M059J (cell line): Measurements from ENCODE around the gene COL20A1. TPM values are rescaled to one million over a fixed set of nuclear protein-coding genes. Genes with fewer than 3 reads are reported as not detected.

Experiments used
- DNase-seq: peaks from one replicate; pipeline ENCODE4 v3.0.0-alpha.2; 2012; ENCODE audit warnings: low read depth
- total RNA-seq: library from RNA; depleted of rRNA; stranded (reverse); fragments of >200 nt; shearing (Covaris generic); gene quantifications from 2 replicates; pipeline ENCODE4 v1.2.3, GENCODE V29; 2014

Gene COL20A1
- total RNA-seq, 1 experiment from 2014 or later = not detected

DNA sequence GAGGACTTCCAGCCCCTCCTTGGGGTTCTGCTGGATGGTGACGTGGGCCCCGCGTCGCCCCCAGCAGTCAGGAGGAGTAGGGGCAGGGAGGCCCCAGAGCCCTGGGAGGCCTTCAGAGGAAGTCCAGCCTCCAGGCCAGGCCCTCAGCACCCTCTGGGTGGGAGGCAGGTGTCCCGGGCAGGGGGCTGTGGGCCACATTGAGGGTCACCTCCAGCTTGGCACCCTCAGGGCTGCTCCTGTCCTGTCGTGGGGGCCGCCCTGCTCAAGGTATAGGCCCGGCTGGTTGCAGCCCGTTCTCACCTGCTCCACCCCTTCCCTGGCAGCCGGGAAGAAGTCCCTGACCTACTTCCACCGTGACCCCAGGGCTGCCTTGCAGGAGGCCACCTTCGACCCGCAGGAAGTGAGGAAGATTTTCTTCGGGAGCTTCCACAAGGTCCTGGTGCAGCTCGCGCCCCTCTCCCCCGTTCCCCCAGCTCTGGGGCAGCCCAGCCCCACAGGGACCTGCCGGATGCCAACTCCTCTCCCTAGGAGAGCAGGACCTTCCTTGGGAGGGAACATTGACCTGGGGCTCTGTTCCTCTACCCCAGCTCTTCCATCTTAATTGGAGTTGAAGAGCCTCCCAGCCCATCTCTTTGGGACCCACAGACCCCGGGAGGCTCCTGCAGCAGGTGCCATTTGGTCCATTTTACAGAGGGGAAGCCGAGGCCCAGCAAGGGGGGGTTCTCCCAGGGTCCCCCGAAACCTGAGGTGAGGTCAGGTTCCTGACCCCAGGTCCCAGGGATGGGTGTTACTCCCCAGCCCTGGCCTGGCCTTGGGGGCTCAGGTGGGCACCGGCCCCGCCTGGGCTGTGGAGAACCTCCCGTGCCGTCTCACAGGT, 26.4 kb downstream of the COL20A1 start:
- no peak for DNase-seq

- DNase-seq = no peak
These were observed 27.1 kb downstream of the COL20A1 start for GRCh38 chr20:63320041-63320511.

- DNase-seq = no peak
These were observed 27.7 kb downstream of the COL20A1 start for GRCh38 chr20:63320616-63321147.

DNA sequence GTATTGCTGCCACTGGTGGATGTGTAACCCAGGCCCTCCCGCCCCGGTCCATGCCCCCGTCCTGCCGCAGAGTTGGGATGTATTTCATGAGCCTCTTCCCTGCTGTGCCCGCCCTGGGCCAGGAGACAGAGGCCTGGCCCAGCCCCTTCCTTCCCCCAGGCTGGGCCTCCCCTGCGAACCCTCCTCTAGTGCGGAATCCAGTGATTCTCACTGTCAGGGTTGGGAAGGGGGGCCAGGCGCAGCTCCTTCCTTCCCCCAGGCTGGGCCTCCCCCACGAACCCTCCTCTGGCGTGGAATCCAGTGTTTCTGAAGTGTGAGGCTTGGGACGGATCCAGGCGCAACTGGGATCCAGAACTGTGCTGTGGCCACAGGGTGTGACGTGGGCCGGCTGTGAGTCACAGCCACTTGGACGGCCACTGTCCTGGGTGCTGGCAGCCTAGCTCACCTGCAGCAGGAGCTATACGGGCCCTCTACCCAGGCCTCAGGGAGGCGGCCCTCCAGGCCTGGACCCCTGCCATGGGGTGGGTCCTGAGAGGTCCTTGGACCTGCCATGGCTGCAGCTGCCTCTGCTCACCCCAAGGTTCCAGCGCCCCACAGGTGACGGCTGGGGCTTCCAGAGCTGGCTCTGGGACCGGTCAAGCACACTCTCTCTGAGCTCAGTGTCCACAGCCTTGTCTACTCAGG, 28.3 kb downstream of the COL20A1 start:
- DNase-seq = peak; percentile 50

- no peak for DNase-seq
These were observed 29.4 kb downstream of the COL20A1 start for GRCh38 chr20:63322146-63322932.

DNA sequence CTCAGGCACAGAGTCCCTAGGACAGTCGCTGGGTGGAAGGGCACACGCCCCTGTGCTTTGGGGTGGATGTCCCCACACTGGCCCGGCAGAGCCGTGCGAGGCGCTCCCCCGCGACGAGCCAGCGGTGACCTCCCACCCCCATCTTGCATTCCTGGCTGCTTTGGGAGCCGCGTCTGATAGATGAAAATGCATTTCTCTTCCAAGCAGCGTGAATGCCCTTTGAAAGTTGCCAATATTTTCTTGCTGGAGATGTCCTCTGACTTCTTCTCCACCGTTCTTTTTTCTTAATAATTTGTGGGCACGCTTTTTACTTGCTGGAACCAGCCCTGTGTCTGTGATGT, 29.9 kb downstream of the COL20A1 start:
- no peak for DNase-seq

DNA sequence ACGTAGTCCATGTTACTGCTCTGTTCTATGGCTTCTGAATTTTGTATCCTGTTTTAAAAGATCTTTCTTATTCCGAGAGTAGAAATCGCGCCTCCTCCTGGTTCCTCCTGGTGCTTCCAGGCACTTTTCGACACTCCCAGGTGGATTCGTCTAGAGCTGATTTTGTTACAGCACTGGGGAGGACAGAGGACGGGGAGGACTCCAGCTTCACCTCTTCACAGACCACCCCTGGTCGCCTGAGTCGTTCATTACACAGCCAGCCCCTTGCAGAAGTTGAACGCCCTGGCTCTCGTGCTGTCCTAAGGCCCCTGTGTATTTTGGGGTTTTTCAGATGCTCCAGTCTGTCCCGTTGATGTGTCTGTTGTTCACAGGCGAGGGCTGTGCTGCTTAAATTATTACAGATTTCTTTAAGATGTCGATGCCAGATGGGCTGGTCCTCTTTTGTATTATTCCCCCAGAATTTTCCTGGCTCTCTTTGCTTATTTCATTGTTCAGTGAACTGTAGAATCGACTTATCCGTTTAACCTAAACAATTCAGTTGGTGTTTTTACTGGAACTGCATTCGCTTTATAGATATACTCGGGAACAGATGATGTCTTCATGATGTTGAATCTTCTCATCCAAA, 30.5 kb downstream of the COL20A1 start:
- DNase-seq = no peak

- DNase-seq = no peak
These were observed 32.1 kb downstream of the COL20A1 start for GRCh38 chr20:63325021-63325471.

- no peak for DNase-seq
These were observed 32.7 kb downstream of the COL20A1 start for GRCh38 chr20:63325554-63326313.

GRCh38 chr20:63326314-63327230, 33.6 kb downstream of the COL20A1 start:
- no peak for DNase-seq

GRCh38 chr20:63327231-63327745, 34.3 kb downstream of the COL20A1 start:
- DNase-seq = no peak

DNA sequence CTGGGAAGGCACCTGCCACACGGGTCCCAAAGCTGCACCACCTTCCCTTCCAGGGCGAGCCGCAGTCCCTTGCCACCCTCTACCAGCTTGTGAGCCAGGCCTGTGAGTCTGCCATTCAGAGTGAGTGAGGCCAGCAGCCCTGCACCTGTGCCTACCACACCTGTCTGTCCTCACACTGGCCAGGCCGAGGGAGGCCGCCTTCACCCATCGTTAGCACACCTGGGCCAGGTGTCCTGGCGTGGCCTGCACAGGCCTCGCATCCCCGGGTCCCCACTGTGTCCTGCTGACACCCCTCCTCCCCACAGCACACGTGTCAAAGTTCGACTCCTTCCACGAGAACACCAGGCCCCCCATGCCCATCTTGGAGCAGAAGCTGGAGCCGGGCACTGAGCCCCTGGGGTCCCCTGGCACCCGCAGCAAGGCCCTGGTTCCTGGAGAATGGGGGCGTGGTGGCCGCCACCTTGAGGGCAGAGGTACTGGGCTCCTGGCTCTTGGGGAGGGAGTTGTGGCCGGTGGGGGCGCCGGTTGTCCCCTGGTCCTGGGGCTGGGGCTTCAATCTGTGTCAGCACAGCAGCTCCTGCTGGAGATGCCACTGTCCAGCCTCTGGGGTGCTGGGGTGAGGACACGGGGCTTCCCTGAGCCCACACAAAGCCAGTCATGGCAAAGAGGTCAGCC, 35.2 kb downstream of the COL20A1 start:
- DNase-seq = no peak

DNA sequence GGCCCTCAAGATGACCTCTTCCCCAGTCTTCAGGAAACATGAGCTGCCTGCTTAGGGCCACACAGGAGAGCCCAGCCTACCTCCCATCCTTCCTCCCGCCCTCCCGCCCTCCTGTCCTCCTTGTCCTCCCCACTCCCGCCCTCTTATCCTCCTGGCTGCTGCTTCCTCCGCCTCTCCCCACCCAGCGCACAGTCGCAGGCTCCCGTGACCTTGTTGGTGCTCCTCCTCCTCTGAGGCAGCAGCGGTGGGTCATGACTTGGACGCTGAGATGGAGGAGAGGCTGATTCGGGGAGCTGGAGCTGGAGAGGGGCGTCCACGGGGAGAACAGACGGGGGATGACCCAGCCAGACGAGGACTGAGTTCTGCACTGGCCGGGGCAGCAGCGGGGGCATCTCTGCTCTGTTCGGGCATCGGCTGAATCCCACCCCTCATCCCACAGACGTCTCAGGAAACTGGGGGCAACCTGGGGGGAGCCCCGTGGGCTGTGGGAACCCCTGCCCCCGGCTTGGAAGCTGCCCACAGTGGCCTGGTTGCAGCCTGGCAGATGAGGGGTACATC, 35.8 kb downstream of the COL20A1 start:
- DNase-seq = no peak

DNA sequence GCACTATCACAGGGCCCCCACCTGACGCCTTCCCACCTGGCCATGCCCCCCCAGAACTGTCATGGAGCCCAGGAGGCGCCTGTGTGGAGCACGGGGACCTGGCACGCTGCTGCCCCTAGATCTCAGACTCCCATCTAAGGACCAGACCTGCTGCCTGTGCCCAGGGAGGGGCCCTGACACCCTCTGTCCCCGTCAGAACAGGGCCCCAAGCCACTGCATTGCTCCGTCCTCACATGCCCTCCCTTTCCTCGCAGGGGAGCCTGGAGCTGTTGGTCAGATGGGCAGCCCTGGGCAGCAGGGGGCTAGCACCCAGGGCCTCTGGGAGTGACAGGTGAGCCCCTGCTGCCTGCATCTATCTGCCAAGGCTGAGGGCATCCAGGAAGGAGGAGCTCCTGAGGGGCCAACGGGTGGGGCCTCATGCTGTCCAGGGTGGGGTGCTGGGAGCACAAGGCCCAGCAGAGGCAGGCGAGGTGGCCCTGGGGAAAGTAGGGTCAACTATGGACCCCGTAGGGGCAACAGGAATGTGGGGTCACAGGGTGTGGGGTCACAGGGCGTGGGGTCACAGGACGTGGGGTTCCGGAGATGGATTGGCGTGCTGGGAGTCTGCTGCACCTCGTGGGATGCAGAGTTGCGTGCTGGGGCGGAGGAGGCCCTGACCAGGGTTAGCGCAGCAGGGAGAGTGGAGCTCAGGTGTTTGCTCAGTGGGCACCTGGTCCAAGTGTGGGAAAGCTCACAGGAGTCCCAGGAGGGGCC, 36.5 kb downstream of the COL20A1 start:
- no peak for DNase-seq

- no peak for DNase-seq
These were observed 37.2 kb downstream of the COL20A1 start for GRCh38 chr20:63330084-63330760.

- no peak for DNase-seq
These were observed 38.0 kb downstream of the COL20A1 start for GRCh38 chr20:63330940-63331339.

DNA sequence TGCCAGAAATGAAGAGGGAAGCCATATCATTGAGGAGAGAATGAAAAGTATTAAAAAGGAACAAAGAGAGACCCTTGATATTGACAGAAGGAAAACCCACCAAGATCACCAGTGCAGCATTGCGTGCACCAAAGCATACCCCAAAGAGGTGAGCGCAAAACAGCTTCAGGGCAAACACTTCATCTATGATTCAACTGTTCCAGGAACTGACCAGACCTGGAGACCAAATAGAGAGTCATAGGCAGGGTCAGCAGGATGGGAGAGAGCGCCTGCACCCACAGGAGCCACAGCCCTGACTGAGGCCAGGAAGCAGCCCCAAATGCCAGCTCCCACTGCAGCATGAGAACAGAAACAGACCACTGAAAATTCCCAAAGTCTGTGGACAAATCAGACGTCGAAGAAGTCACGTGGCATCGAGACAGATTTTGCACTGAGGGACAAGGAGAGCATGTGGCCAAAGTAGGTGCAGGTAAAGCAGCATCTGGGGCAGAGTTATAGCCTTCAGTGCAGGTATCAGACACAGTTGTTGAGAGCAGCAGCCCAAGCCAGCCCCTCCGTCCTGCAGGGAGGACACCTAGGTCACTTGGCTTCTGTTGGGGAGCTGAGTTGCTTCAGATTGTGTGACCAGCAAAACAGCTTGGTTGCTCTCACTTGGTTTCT, 38.9 kb downstream of the COL20A1 start:
- DNase-seq = peak; percentile 73
